Measurements from ENCODE around the gene VPS13D.
"Not testable (repeated sequence)": the region's sequence is repeated elsewhere in the genome, so short reads cannot be mapped to it uniquely, and the experiment has no call there.

Gene VPS13D

GRCh38 chr1:12375133-12375829, 145.5 kb downstream of the VPS13D start:
- in situ Hi-C loops (cut with HindIII; ENCODE audit: low pct_ligation_motif_present, low pct_unique_long_range_greater_than_20kb, low sequenced_read_pairs) = no loop called here
- no peak for DNase-seq

GRCh38 chr1:12376236-12377045, 146.6 kb downstream of the VPS13D start:
- DNase-seq = no peak
- in situ Hi-C loops (cut with HindIII; ENCODE audit: low pct_ligation_motif_present, low pct_unique_long_range_greater_than_20kb, low sequenced_read_pairs) = no loop called here

- in situ Hi-C loops (cut with HindIII; ENCODE audit: low pct_ligation_motif_present, low pct_unique_long_range_greater_than_20kb, low sequenced_read_pairs) = no loop called here
- no peak for DNase-seq
Observed at GRCh38 chr1:12380326-12381249, 150.8 kb downstream of the VPS13D start.

GRCh38 chr1:12383001-12383400, 153.2 kb downstream of the VPS13D start:
- no peak for DNase-seq
- in situ Hi-C loops (cut with HindIII; ENCODE audit: low pct_ligation_motif_present, low pct_unique_long_range_greater_than_20kb, low sequenced_read_pairs) = no loop called here

- in situ Hi-C loops (cut with HindIII; ENCODE audit: low pct_ligation_motif_present, low pct_unique_long_range_greater_than_20kb, low sequenced_read_pairs) = no loop called here
- no peak for DNase-seq
Observed at GRCh38 chr1:12383786-12384185, 154.0 kb downstream of the VPS13D start.

- in situ Hi-C loops (cut with HindIII; ENCODE audit: low pct_ligation_motif_present, low pct_unique_long_range_greater_than_20kb, low sequenced_read_pairs) = no loop called here
- DNase-seq = no peak
Observed at GRCh38 chr1:12384836-12385456, 155.1 kb downstream of the VPS13D start.

GRCh38 chr1:12386130-12386529, 156.3 kb downstream of the VPS13D start:
- no peak for DNase-seq
- in situ Hi-C loops (cut with HindIII; ENCODE audit: low pct_ligation_motif_present, low pct_unique_long_range_greater_than_20kb, low sequenced_read_pairs) = no loop called here

- in situ Hi-C loops (cut with HindIII; ENCODE audit: low pct_ligation_motif_present, low pct_unique_long_range_greater_than_20kb, low sequenced_read_pairs) = no loop called here
- DNase-seq = peak; percentile 9
Observed at GRCh38 chr1:12387641-12388040, 157.8 kb downstream of the VPS13D start.

GRCh38 chr1:12390296-12390695, 160.5 kb downstream of the VPS13D start:
- in situ Hi-C loops (cut with HindIII; ENCODE audit: low pct_ligation_motif_present, low pct_unique_long_range_greater_than_20kb, low sequenced_read_pairs); DNase-seq: not testable (repeated sequence)

- in situ Hi-C loops (cut with HindIII; ENCODE audit: low pct_ligation_motif_present, low pct_unique_long_range_greater_than_20kb, low sequenced_read_pairs) = no loop called here
- DNase-seq = no peak
Observed at GRCh38 chr1:12397462-12398450, 167.9 kb downstream of the VPS13D start.

- in situ Hi-C loops (cut with HindIII; ENCODE audit: low pct_ligation_motif_present, low pct_unique_long_range_greater_than_20kb, low sequenced_read_pairs) = no loop called here
- DNase-seq = no peak
Observed at GRCh38 chr1:12398479-12398878, 168.6 kb downstream of the VPS13D start.

GRCh38 chr1:12400027-12400693, 170.3 kb downstream of the VPS13D start:
- no peak for DNase-seq
- in situ Hi-C loops (cut with HindIII; ENCODE audit: low pct_ligation_motif_present, low pct_unique_long_range_greater_than_20kb, low sequenced_read_pairs) = no loop called here

- in situ Hi-C loops (cut with HindIII; ENCODE audit: low pct_ligation_motif_present, low pct_unique_long_range_greater_than_20kb, low sequenced_read_pairs) = no loop called here
- DNase-seq = no peak
Observed at GRCh38 chr1:12402159-12402673, 172.4 kb downstream of the VPS13D start.

GRCh38 chr1:12402842-12403241, 173.0 kb downstream of the VPS13D start:
- in situ Hi-C loops (cut with HindIII; ENCODE audit: low pct_ligation_motif_present, low pct_unique_long_range_greater_than_20kb, low sequenced_read_pairs) = no loop called here
- DNase-seq = no peak

GRCh38 chr1:12404918-12405317, 175.1 kb downstream of the VPS13D start:
- in situ Hi-C loops (cut with HindIII; ENCODE audit: low pct_ligation_motif_present, low pct_unique_long_range_greater_than_20kb, low sequenced_read_pairs) = no loop called here

GRCh38 chr1:12405325-12406210, 175.7 kb downstream of the VPS13D start:
- no peak for DNase-seq
- in situ Hi-C loops (cut with HindIII; ENCODE audit: low pct_ligation_motif_present, low pct_unique_long_range_greater_than_20kb, low sequenced_read_pairs) = no loop called here

More at GRCh38 chr1:12404918-12405317, 175.1 kb downstream of the VPS13D start:
- no peak for DNase-seq
